Bronchial epithelial cell (primary cell): ENCODE measurements around the gene SCFD2. TPM values are rescaled to one million over a fixed set of nuclear protein-coding genes. Genes with fewer than 3 reads are reported as not detected.

Experiments
- DNase-seq: peaks from one replicate; pipeline ENCODE4 v3.0.0-alpha.2; 2010; ENCODE audit warnings: low read depth
- FAIRE-seq: peaks from 2 replicates; lab custom pipeline; 2011; peaks lifted over from hg19 to GRCh38; lab: Jason Lieb, UNC
- H3K27me3 ChIP-seq: 2 replicates; pipeline ENCODE4 v1.5.1; 2011; ENCODE audit warnings: low read length; ENCODE audit not compliant: control insufficient read depth, insufficient read depth
- H3K36me3 ChIP-seq: 2 replicates; pipeline ENCODE4 v1.5.1; 2011; ENCODE audit warnings: low read length; ENCODE audit not compliant: control insufficient read depth, insufficient read depth
- H3K4me3 ChIP-seq: 2 replicates; pipeline ENCODE4 v1.5.1; 2011; ENCODE audit warnings: mild to moderate bottlenecking, low read depth, low read length, control low read depth
- total RNA-seq: library from RNA; depleted of rRNA; stranded (reverse); fragments of >200 nt; gene quantifications from 2 replicates; pipeline ENCODE4 v1.2.1, GENCODE V29; 2014
- TF ChIP-seq, protein P1 (sequence below): IDR thresholded peaks from 2 replicates; pipeline ENCODE4 v1.5.1; 2011; ENCODE audit warnings: mild to moderate bottlenecking, moderate library complexity, low read length, control low read depth, inconsistent platforms; ENCODE audit not compliant: insufficient read depth, severe bottlenecking

Gene SCFD2
- total RNA-seq, 1 donor from 2014 or later = 21.9 TPM

DNA sequence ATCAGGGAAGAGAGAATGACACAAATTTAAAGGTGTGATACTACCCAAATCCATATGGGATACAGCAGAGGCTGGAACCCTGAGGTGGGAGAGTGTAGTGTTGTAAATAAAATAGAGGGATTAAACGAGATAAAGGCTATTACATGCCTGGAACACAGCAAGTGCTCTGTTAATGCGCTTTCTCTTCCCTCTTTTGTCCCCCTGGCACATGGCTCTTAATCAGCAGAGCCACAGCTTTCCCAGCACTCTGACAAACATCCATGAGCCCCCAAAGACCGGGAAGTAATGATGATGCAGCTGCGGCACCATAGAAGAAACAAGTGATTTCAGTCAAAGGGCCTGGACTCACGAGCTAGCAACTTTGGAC lies 417.8 kb downstream of the SCFD2 start:
- Histone ChIP-seq H3K27me3 (no peaks in the 10 kb centered on the region), H3K4me3 (no peak overlapping the region), H3K36me3 (no peaks in the 10 kb centered on the region)
- FAIRE-seq = no peak
- DNase-seq = no peak
- TF ChIP-seq, protein P1, sequence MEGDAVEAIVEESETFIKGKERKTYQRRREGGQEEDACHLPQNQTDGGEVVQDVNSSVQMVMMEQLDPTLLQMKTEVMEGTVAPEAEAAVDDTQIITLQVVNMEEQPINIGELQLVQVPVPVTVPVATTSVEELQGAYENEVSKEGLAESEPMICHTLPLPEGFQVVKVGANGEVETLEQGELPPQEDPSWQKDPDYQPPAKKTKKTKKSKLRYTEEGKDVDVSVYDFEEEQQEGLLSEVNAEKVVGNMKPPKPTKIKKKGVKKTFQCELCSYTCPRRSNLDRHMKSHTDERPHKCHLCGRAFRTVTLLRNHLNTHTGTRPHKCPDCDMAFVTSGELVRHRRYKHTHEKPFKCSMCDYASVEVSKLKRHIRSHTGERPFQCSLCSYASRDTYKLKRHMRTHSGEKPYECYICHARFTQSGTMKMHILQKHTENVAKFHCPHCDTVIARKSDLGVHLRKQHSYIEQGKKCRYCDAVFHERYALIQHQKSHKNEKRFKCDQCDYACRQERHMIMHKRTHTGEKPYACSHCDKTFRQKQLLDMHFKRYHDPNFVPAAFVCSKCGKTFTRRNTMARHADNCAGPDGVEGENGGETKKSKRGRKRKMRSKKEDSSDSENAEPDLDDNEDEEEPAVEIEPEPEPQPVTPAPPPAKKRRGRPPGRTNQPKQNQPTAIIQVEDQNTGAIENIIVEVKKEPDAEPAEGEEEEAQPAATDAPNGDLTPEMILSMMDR = no peak

DNA sequence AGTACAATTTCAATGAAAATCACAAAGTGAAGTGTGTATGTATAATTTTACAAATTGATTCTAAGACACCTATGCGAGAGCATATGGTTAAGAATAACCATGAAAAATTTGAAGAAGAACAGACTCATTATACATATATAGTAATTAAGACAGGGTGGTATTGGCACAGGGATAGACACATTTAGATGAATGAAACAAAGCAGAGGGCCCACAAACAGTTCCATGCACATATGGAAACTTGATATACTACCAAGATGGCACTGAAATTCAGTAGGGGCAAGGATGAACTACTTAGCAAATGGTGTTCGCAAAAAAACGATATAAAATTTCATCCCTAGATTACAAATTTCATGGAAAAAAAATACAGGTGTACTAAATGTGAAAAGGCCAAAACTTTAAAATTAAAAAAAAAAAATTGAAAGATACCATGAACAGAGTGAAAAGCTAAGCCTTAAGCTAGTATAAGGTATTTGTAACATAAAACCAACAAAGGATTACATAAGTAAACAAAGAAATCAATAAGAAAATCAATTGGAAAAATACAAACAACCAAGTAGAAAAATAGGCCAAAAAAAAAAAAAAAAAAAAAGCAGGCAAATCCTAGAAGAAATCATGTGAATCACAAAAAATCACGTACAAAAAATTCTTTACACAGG lies 418.3 kb downstream of the SCFD2 start:
- Histone ChIP-seq H3K36me3 (no peaks in the 10 kb centered on the region), H3K4me3 (no peak overlapping the region), H3K27me3 (no peaks in the 10 kb centered on the region)
- FAIRE-seq = no peak
- TF ChIP-seq, protein P1 = no peak
- no peak for DNase-seq

DNA sequence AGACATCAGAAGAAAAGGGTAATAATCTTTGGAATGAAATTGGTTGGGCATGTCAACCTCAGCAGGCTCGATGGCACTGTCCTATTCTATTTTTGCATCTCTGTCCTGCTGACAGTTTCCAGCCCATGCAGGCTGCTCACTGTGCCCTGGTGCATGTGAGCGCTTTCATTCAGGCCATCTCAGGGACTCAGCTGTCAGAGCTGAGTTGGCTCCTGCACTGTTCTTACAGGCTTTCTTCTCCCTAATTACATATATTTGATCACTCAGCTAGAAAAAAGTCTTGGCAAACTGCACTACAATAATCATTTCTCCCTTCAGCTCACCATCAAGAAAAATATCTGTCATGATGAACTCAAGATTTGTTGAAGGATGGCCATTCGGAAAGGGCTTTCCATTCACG lies 419.0 kb downstream of the SCFD2 start:
- TF ChIP-seq, protein P1 = no peak
- DNase-seq (no peak), FAIRE-seq (no peak)
- H3K36me3 ChIP-seq = no peaks in the 10 kb centered on the region
- no peaks in the 10 kb centered on the region for H3K27me3 ChIP-seq
- H3K4me3 ChIP-seq = no peak overlapping the region

DNA sequence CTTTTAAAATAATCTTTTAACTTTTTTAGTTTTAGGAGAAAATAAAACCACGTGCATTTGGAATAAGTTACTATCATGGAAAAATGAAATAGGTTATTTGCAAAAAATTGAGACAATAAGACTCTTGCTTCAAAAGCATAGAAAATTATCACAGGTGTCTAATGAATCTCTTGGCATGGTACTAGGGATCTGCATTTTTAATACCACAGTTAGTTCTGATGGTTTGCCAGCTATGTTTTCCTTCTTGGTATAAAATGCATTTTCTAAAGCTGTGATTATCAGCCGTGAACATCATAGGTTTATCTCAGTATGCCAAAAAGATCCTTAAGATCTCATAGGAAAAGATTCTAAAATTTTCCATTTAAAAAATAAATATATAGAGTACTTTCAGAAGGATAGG lies 419.9 kb downstream of the SCFD2 start:
- no peak for DNase-seq
- no peak overlapping the region for H3K4me3 ChIP-seq
- H3K36me3 ChIP-seq = no peaks in the 10 kb centered on the region
- no peak for FAIRE-seq
- no peaks in the 10 kb centered on the region for H3K27me3 ChIP-seq
- TF ChIP-seq, protein P1 = no peak

DNA sequence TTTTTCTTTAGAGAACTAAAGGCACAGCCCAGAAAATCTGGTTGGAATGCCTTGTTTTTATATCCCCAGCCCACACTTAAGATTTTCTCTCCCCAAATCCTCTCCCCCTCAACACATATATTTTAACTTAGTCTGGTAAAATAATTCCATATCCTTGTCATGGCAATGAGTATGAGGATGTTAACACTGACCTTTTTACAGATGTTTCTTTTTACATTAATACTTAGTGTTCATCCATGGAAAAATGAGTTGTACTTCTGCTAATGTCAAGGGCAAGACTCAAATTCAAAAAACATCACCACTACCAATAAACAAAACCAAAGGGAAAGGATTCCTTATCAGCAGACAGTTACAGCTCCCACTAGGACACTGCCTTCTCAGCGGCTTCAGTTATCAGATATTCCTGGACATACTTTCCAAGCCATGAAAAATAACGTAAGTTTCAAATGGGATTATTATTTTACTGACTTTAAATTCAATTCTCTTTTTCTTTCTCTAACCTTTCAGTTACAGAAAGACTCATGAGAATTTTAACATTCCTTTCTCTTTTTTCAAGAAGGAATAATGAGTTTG lies 420.4 kb downstream of the SCFD2 start:
- H3K36me3 ChIP-seq = no peaks in the 10 kb centered on the region
- FAIRE-seq (no peak), DNase-seq (no peak)
- TF ChIP-seq, protein P1 = no peak
- H3K27me3 ChIP-seq = no peaks in the 10 kb centered on the region
- no peak overlapping the region for H3K4me3 ChIP-seq

DNA sequence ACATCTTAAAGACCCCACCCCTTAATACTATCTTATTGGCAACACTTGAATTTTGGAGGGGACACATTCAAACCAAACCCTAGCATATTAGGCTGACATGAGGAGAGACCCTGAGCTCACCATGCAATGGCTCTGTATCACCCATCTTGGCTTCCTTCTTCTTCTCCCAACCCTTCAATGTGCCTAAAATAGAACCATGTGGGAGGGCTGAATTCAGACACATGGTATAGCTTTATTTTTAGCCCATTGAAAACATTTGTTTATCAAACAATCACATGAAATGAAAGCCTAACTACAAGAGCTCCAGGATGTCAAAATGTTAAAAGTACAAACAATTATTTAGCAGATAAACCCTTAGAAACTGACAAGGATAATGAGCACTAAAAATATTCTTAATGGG lies 422.2 kb downstream of the SCFD2 start:
- Histone ChIP-seq H3K36me3 (no peaks in the 10 kb centered on the region), H3K27me3 (no peaks in the 10 kb centered on the region), H3K4me3 (no peak overlapping the region)
- TF ChIP-seq, protein P1 = no peak
- no peak for FAIRE-seq
- DNase-seq = no peak
